ENCODE data around the gene FES.

DNA sequence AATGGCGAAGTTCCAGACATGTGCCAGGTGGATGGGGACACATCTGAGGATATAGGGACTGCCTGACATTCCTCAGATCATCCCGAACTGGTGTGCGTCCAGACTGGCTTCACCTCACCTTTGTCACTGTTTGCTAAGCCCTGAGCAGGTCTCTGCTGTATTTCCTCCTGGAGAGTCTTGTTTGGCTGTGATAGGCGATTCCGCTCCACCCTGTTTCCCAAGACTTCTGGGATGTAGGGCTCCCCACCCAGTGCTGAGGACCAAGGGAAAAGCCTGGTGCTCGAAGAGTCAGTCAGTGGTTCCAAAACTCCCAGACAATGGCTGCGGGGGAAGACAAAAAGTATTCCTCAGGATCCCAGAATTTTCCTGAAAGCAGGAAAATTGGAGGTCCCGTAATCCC lies 27.0 kb upstream of the FES start:
- no peak for TF ChIP-seq POLR2A (IDR thresholded peaks at IDR 0.05; ENCODE audit: low read length)
- TF ChIP-seq PHF8 (IDR thresholded peaks at IDR 0.05; ENCODE audit: borderline replicate concordance, low read depth) = no peak
- no peak for TF ChIP-seq ZC3H11A (IDR thresholded peaks at IDR 0.05)
- TF ChIP-seq RNF2 (IDR thresholded peaks at IDR 0.05; ENCODE audit: borderline replicate concordance, low read depth) = no peak
- TF ChIP-seq, protein P1, sequence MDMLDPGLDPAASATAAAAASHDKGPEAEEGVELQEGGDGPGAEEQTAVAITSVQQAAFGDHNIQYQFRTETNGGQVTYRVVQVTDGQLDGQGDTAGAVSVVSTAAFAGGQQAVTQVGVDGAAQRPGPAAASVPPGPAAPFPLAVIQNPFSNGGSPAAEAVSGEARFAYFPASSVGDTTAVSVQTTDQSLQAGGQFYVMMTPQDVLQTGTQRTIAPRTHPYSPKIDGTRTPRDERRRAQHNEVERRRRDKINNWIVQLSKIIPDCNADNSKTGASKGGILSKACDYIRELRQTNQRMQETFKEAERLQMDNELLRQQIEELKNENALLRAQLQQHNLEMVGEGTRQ (IDR thresholded peaks at IDR 0.05) = no peak
- no peak for TF ChIP-seq FOSL2 (IDR thresholded peaks at IDR 0.05)
- no peak for TF ChIP-seq FOSL2 (CRISPR knock-in tag; IDR thresholded peaks at IDR 0.05)
- TF ChIP-seq MAX (IDR thresholded peaks at IDR 0.05) = no peak
- TF ChIP-seq, protein P2, sequence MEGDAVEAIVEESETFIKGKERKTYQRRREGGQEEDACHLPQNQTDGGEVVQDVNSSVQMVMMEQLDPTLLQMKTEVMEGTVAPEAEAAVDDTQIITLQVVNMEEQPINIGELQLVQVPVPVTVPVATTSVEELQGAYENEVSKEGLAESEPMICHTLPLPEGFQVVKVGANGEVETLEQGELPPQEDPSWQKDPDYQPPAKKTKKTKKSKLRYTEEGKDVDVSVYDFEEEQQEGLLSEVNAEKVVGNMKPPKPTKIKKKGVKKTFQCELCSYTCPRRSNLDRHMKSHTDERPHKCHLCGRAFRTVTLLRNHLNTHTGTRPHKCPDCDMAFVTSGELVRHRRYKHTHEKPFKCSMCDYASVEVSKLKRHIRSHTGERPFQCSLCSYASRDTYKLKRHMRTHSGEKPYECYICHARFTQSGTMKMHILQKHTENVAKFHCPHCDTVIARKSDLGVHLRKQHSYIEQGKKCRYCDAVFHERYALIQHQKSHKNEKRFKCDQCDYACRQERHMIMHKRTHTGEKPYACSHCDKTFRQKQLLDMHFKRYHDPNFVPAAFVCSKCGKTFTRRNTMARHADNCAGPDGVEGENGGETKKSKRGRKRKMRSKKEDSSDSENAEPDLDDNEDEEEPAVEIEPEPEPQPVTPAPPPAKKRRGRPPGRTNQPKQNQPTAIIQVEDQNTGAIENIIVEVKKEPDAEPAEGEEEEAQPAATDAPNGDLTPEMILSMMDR (IDR thresholded peaks at IDR 0.05) = no peak
- TF ChIP-seq CEBPB (IDR thresholded peaks at IDR 0.05) = no peak
